ENCODE data around the gene GSTA2. TPM values are rescaled to one million over a fixed set of nuclear protein-coding genes. Genes with fewer than 3 reads are reported as not detected.

The GSTA2 gene
- total RNA-seq, 1 experiment from 2014 or later: not detected

- TF ChIP-seq ZNF532 (CRISPR knock-in tag; IDR thresholded peaks at IDR 0.05; ENCODE audit: borderline replicate concordance): no peak
- TF ChIP-seq, protein P1, sequence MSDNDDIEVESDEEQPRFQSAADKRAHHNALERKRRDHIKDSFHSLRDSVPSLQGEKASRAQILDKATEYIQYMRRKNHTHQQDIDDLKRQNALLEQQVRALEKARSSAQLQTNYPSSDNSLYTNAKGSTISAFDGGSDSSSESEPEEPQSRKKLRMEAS (CRISPR knock-in tag; IDR thresholded peaks at IDR 0.05): no peak
- no peak for TF ChIP-seq IRF2 (CRISPR knock-in tag; IDR thresholded peaks at IDR 0.05; ENCODE audit: borderline replicate concordance, low read depth)
- no peak for TF ChIP-seq ESRRA (CRISPR knock-in tag; IDR thresholded peaks at IDR 0.05; ENCODE audit: borderline replicate concordance)
Measured at GRCh38 chr6:52760105-52760765, 3.0 kb downstream of the GSTA2 start (continued).

GRCh38 chr6:52759085-52759484 is 4.2 kb downstream of the GSTA2 start:
- H3K27me3 Mint-ChIP-seq (ENCODE audit: low read depth): no peaks in the 10 kb centered on the region
- POLR2A ChIA-PET: no interaction called here
- H3K9me3 Mint-ChIP-seq: peaks cover 15% of the 10 kb centered on the region
- no peak for DNase-seq (ENCODE audit: low spot score)
- peaks cover 6% of the 10 kb centered on the region for H3K36me3 Mint-ChIP-seq
- H3K27ac Mint-ChIP-seq: no peak overlapping the region
- CTCF ChIA-PET: interaction anchor here (0.7 kb wide), 1 partner anchor 34 kb away, joined by 4 read pairs; no protein-coding TSS in a partner anchor
- ATAC-seq: no peak
- H3K4me1 Mint-ChIP-seq: peaks cover 7% of the 10 kb centered on the region
- no peak overlapping the region for H3K4me3 Mint-ChIP-seq
- TF ChIP-seq ZNF138 (CRISPR knock-in tag; conservative IDR thresholded peaks at IDR 0.05): no peak
- TF ChIP-seq ZNF121 (CRISPR knock-in tag; IDR thresholded peaks at IDR 0.05): no peak
- no peak for TF ChIP-seq NFYB (CRISPR knock-in tag; conservative IDR thresholded peaks at IDR 0.05; ENCODE audit: low read depth)
- no peak for TF ChIP-seq ZNF532 (CRISPR knock-in tag; IDR thresholded peaks at IDR 0.05; ENCODE audit: borderline replicate concordance)
- no peak for TF ChIP-seq FOXK1 (CRISPR knock-in tag; IDR thresholded peaks at IDR 0.05)
- TF ChIP-seq AFF4 (CRISPR knock-in tag; IDR thresholded peaks at IDR 0.05; ENCODE audit: borderline replicate concordance): no peak
- TF ChIP-seq, protein P2, sequence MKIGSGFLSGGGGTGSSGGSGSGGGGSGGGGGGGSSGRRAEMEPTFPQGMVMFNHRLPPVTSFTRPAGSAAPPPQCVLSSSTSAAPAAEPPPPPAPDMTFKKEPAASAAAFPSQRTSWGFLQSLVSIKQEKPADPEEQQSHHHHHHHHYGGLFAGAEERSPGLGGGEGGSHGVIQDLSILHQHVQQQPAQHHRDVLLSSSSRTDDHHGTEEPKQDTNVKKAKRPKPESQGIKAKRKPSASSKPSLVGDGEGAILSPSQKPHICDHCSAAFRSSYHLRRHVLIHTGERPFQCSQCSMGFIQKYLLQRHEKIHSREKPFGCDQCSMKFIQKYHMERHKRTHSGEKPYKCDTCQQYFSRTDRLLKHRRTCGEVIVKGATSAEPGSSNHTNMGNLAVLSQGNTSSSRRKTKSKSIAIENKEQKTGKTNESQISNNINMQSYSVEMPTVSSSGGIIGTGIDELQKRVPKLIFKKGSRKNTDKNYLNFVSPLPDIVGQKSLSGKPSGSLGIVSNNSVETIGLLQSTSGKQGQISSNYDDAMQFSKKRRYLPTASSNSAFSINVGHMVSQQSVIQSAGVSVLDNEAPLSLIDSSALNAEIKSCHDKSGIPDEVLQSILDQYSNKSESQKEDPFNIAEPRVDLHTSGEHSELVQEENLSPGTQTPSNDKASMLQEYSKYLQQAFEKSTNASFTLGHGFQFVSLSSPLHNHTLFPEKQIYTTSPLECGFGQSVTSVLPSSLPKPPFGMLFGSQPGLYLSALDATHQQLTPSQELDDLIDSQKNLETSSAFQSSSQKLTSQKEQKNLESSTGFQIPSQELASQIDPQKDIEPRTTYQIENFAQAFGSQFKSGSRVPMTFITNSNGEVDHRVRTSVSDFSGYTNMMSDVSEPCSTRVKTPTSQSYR (CRISPR knock-in tag; IDR thresholded peaks at IDR 0.05): no peak
- TF ChIP-seq, protein P3, sequence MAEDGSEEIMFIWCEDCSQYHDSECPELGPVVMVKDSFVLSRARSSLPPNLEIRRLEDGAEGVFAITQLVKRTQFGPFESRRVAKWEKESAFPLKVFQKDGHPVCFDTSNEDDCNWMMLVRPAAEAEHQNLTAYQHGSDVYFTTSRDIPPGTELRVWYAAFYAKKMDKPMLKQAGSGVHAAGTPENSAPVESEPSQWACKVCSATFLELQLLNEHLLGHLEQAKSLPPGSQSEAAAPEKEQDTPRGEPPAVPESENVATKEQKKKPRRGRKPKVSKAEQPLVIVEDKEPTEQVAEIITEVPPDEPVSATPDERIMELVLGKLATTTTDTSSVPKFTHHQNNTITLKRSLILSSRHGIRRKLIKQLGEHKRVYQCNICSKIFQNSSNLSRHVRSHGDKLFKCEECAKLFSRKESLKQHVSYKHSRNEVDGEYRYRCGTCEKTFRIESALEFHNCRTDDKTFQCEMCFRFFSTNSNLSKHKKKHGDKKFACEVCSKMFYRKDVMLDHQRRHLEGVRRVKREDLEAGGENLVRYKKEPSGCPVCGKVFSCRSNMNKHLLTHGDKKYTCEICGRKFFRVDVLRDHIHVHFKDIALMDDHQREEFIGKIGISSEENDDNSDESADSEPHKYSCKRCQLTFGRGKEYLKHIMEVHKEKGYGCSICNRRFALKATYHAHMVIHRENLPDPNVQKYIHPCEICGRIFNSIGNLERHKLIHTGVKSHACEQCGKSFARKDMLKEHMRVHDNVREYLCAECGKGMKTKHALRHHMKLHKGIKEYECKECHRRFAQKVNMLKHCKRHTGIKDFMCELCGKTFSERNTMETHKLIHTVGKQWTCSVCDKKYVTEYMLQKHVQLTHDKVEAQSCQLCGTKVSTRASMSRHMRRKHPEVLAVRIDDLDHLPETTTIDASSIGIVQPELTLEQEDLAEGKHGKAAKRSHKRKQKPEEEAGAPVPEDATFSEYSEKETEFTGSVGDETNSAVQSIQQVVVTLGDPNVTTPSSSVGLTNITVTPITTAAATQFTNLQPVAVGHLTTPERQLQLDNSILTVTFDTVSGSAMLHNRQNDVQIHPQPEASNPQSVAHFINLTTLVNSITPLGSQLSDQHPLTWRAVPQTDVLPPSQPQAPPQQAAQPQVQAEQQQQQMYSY (CRISPR knock-in tag; IDR thresholded peaks at IDR 0.05): no peak
- no peak for TF ChIP-seq ETV6 (CRISPR knock-in tag; IDR thresholded peaks at IDR 0.05)
- TF ChIP-seq TEAD4 (CRISPR knock-in tag; IDR thresholded peaks at IDR 0.05): no peak
